Stimulated activated CD4-positive, alpha-beta T cell treated with anti-CD3 and anti-CD28 coated beads, Interleukin-1b, Interleukin-23, amount 100 ng/mL, for 48 hours (primary cell): Measurements from ENCODE around the gene CFAP46.

Experiments used
- DNase-seq: peaks from one replicate; pipeline ENCODE4 v3.0.0-alpha.2; 2020

CFAP46 gene

DNA sequence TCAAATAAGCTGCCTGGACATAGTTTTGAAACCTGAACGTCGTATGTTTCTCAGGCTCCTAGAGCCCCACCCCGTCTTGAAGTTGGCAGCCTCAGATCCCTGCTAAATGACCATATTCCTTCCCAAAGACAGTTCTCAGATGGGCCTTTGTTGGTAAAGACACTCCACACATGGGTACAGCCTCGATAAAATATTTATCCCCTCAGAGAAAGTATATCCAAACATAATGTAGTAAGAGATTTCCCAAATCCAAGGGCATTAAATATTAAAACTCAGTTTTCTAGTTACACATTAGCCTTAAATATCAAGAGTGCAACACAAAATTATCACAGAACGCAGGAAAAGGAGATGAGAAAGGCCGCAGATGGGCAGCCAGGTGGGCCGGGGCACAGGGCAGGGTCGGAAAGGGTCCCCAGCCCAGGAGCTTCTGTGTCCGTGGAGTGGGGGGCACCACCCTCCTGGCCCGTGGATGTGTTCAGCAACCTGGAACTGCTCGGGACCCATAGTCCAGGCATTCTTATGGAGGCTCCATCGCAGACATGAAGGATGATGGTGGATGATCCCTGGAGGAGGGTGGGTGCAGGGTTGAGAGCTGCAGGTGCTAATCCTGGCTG, 1.5 kb upstream of the CFAP46 start:
- DNase-seq = no peak

DNA sequence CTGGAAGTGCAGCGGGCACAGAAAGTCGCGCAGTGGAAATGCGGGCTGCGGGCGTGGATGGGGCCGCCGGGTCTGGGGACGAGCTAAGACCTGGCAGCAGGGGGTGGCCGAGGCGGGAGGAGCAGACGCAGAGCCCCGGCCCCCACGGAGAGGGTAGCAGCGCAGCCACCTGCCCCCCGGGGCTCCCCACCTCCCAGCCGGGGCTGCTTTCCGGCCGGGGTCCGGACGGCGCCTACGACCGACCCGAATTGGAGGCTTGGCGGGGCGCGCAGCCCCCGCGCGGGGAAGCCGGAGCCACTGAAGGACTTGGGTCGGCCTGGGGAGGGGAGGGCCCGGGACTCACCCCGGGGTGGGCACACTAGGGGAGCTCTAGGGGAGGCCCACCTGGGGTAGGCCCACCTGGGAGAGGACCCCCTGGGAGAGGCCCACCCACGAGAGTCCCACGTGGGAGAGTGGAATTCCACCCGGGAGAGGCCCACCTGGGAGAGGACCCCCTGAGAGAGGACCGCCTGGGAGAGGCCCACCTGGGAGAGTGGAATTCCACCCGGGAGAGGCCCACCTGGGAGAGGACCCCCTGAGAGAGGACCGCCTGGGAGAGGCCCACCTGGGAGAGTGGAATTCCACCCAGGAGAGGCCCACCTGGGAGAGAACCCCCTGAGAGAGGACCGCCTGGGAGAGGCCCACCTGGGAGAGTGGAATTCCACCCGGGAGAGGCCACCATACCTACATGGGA, 854 bp upstream of the CFAP46 start:
- DNase-seq = no peak

GRCh38 chr10:132941640-132942051, 724 bp downstream of the CFAP46 start:
- DNase-seq = no peak

DNA sequence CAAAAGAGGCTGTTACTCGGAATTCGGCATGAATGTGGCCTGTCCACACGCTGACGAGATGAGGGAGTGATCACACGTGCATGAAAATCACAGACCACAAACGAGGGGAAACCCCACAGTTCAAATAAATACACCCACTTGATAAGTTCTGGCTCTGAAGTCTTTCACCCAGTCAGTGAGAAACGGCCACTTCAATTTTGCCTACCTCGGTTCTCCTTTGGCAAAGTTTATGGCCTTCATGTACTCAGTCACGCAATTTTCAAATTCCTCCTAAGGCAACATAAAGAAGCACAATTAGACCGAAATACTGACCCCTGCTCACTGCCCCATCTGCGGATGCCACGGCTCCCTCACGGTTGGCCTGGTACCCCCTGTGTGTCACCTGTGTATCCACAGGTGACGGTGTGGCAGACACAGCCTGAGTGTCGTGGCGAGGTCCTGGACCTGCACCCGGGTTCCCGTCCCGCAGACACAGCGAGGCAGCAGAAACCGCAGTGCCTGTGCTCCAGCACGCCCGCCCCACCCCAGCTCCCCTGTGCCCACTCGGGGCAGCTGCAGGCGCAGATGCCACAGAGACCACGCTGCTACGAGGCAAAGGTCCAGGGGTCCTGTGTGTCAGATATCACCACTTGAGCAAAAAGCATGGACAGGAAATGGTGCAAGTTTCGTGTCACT, 1.4 kb downstream of the CFAP46 start:
- no peak for DNase-seq

DNA sequence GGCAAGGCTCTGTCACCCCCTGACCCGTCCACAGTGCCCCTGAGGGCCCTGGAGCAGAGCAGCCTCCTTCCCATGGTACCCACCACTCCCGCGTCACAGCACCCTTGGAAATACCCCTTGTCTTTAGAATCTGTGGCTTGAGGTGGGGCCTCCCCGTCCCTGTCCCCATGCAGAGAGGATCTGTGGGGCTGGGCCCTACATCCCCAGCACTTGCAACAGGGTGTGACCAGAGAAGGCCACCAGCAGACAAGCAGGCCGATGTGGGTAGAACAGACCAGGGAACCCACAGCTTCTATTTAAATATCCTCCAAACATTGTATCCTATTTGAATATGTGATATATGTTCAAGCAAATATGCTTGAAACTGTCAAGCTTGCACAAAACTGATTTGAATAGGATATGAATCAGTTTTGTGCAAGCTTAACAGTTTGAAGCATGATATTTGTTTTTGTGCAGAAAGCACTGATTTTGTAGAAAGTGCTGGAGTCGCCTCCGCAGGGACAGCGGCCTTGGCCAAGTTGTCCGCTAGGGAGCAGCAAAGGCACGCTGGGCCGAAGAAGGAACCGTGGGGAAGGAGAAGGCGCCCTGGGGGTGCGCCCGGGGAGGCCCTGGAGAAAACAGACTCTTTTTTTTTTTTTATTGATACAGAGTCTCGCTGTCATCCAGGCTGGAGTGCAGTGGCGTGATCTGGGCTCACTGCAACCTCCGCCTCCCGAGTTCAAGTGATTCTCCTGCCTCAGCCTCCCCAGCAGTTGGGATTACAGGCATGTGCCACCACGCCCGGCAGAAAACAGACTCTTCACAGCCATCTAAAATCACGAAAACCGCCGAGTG, 2.2 kb downstream of the CFAP46 start:
- DNase-seq = peak; percentile 52

GRCh38 chr10:132939378-132939955, 2.9 kb downstream of the CFAP46 start:
- no peak for DNase-seq

DNA sequence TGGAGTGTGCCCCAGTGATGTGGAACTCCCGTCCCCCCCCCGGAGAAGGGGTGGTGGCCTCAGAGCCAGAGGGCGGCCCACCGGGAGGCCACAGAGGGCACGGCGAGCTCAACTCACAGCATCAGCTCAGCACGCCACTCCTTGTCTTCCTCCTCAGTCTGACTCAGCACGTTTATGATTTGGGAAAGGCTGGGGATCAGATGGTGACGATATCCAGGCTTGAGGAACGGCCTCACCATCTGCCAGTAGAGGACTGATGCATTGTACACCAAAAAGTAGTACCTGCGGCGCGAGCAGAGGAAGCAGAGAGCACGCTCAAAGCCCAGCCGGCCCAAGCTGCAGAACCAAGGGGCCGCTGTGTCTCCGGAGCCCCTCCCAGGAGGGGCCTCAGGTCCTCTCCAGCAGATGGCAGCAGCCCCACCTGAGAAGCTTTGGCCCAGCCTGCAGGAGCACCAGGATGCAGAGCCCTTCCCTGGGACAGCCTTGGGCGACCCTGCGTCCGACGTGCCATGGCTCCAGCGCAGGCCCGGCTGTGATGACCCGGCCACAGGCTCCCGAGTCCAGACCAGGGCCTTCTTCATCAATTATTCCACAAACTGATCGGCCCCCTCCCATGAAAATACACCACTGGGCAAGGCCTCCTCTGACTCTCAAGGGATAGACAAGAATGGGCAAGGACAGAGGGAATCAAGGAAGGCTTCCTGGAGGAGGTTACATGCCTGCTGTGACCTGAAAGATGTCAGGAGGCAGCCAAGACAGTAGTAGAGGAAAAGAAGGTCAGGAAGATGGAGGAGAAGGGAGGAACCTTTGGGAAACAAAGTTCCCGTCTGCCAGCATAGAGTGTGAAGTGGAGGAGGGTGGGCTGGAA, 3.7 kb downstream of the CFAP46 start:
- no peak for DNase-seq

DNA sequence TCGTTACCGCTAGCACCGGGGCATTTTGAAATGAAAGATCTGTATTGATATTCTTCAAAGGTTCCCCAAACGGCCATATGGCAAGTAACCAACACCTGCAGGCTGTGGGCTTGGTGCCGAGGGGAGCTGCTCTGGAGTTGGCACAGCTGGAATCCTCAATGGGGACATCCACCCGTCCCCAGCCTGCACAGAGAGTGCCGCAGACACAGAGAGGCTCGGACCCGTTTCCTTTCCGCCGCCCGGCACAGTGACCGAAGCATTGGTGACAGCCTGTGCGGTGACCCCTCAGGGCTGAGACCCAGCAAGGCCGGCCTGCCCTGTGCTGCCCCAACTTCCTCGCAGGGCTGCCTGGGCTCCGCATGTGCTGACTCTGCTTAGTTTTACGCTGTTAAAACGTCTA, 4.5 kb downstream of the CFAP46 start:
- DNase-seq = no peak

DNA sequence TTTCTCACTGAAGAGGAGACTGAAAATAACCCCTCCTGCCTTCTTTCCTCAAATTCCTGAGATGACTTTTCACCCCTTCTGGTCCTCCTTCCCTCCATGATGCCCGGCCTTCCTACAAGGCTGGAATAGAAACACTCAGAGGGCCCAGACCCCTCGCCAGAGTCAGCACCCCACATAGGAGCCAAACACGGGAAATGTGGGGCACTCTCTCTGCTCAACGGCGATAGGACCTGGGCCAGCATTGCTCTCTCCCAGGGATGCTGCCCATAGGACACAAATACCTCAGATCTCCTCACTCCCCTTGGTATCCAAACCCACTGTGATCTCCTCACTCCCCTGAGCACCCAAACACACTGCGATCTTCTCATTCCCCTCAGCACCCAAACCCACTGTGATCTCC, 7.4 kb downstream of the CFAP46 start:
- no peak for DNase-seq

DNA sequence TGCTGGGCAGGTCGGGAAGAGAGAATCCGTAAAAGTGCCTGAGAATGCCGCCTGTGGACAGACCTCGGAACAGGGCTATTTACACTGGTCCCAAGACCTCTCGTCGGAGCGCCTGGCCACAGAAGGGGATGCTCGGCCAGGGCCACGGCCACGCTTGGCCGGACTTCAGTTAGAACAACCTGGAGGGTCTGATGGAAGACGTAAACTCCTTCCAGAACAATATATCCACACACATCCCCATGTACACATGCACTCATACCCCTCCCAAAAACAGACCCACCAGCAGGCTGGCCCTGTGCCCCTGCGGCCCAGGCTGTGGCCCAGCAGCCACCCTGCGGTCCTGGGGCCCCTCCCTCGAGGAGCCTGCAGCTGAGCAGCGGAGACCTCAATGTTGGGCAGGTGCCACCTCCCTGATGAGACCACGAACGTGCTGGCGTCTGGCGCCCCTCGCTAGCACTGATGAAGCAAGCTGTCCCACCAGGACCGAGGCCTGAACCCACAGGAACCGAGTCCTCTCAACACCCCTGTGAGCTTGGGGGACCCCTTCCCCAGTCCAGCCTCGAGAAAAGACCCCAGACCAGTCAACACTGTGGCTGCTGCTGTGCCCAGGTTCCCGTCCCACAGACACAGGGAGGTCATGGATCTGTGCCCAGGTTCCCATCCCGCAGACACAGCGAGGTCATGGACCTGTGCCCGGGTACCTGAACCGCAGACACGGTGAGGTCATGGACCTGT, 8.9 kb downstream of the CFAP46 start:
- no peak for DNase-seq

- DNase-seq = peak; percentile 26
Measured at GRCh38 chr10:132932461-132933307, 9.7 kb downstream of the CFAP46 start.

GRCh38 chr10:132931258-132932250, 10.8 kb downstream of the CFAP46 start:
- peak; percentile 66 for DNase-seq

- peak; percentile 58 for DNase-seq
Measured at GRCh38 chr10:132930701-132931100, 11.7 kb downstream of the CFAP46 start.

- DNase-seq = peak; percentile 43
Measured at GRCh38 chr10:132929953-132930548, 12.3 kb downstream of the CFAP46 start.

DNA sequence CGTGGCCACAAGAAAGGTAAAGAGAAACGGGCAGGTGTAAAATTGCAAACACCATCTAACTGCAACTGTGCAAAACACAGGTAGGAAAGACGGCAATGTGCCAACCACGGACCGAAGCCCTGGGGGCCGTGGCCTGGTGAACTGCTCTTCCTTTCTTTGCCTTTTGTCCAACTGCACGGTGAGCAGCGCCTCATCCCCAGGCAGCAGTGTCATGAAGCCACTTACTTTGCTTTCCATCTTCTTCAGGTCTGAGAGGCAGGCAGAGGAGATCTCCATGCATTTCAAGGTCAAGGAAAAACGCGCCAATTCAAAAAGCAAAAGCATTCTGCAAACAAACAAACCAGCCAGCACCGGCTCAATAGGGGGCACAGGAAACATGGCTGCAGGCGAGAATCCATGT, 12.9 kb downstream of the CFAP46 start:
- no peak for DNase-seq

GRCh38 chr10:132928261-132928660, 14.1 kb downstream of the CFAP46 start:
- DNase-seq = no peak

DNA sequence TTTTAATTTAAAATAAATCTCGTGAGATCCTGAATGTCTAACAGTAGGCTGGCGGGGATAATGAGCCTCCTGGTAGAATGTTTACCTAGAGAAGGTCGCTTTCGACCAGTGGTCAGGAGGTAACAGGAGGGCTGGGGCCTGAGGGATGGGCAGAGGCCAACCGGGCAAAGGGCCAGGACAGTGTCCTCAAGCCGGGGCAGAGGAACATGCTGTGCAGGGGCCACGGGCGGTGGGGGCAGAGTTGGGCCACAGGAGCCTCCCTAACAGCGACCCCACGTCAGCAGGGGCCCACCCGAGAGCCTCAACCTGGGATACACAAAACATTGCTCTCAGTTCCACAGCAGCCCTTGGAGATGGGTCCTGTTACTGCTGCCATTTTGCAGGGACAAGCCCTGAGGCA, 14.5 kb downstream of the CFAP46 start:
- no peak for DNase-seq
